Karpas-422 (cell line): ENCODE measurements around the gene ENC1. TPM values are rescaled to one million over a fixed set of nuclear protein-coding genes. Genes with fewer than 3 reads are reported as not detected.

ENCODE experiments used
- DNase-seq: peaks from one replicate; pipeline ENCODE4 v3.0.0-alpha.2; 2015
- H2AFZ ChIP-seq: fragments of 200-600 bp; sonication (generic); 2 replicates; pipeline ENCODE4 v1.6.1; 2014; ENCODE audit warnings: antibody characterized with exemption, low read length, mixed read lengths
- H3K27ac ChIP-seq: fragments of 200-600 bp; sonication (generic); 2 replicates; pipeline ENCODE4 v1.5.1; 2014; ENCODE audit warnings: mild to moderate bottlenecking, low read length, moderate library complexity
- H3K27me3 ChIP-seq: fragments of 200-600 bp; sonication (generic); 2 replicates; pipeline ENCODE4 v1.6.1; 2014; ENCODE audit warnings: low read length, mixed read lengths
- H3K36me3 ChIP-seq: fragments of 200-600 bp; sonication (generic); 2 replicates; pipeline ENCODE4 v1.6.1; 2014; ENCODE audit warnings: low read length, mixed read lengths; ENCODE audit not compliant: insufficient read depth
- H3K4me1 ChIP-seq: fragments of 200-600 bp; sonication (generic); 2 replicates; pipeline ENCODE4 v1.6.1; 2014; ENCODE audit warnings: mild to moderate bottlenecking, low read length, mixed read lengths
- H3K4me2 ChIP-seq: fragments of 200-600 bp; sonication (generic); 2 replicates; pipeline ENCODE4 v1.6.1; 2014; ENCODE audit warnings: low read length, low read depth, mild to moderate bottlenecking; ENCODE audit not compliant: poor library complexity, severe bottlenecking
- H3K4me3 ChIP-seq: fragments of 200-600 bp; sonication (generic); 2 replicates; pipeline ENCODE4 v1.5.1; 2014; ENCODE audit warnings: mild to moderate bottlenecking, antibody characterized with exemption, low read length, mixed read lengths
- H3K79me2 ChIP-seq: fragments of 200-600 bp; sonication (generic); 2 replicates; pipeline ENCODE4 v1.6.1; 2014; ENCODE audit warnings: mild to moderate bottlenecking, low read length, mixed read lengths
- H3K9ac ChIP-seq: fragments of 200-600 bp; sonication (generic); 2 replicates; pipeline ENCODE4 v1.6.0; 2014; ENCODE audit warnings: low read length
- H3K9me2 ChIP-seq: fragments of 200-600 bp; sonication (generic), shearing (Covaris generic); replicated peaks from 2 replicates; pipeline ENCODE4 v1.6.0; 2014; ENCODE audit warnings: mild to moderate bottlenecking, low read length, moderate library complexity; ENCODE audit not compliant: insufficient read depth
- H3K9me3 ChIP-seq: fragments of 300-700, 200-600 bp; sonication (generic); 2 replicates; pipeline ENCODE4 v1.6.1; 2014; ENCODE audit warnings: low read length, mixed read lengths
- H4K20me1 ChIP-seq: fragments of 200-600 bp; sonication (generic); 2 replicates; pipeline ENCODE4 v1.6.1; 2014; ENCODE audit warnings: mild to moderate bottlenecking, antibody characterized with exemption, low read length, low read depth; ENCODE audit not compliant: insufficient read depth
- total RNA-seq: library from RNA; depleted of rRNA; stranded (reverse); fragments of >200 nt; shearing (Covaris generic); gene quantifications from 2 replicates; pipeline ENCODE4 v1.2.3, GENCODE V29; 2014; ENCODE audit warnings: low replicate concordance

ENC1 gene
- total RNA-seq, 1 experiment from 2014 or later = 0.15 TPM

DNA sequence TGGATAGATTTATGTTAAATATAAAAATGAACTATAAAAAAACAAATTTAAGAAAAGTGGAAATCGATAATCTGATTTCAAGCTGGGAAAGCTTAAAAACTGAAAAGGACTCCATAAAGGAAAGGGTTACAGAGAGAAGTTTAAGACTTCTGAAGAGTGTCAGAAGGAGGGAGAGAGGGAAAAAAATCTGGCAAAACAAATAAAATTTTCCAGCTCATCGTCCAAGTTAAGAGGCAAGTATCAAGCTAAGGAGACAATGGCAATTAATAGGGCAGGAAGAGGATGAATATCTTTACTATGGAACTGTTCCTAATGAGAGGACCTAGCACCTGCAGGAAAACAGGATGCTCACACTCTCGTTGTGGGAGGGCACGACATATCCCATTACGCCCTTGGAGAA lies 24.0 kb upstream of the ENC1 start:
- H3K9ac ChIP-seq = no peak overlapping the region
- no peaks in the 10 kb centered on the region for H3K27me3 ChIP-seq
- no peaks in the 10 kb centered on the region for H3K9me2 ChIP-seq
- no peaks in the 10 kb centered on the region for H3K36me3 ChIP-seq
- H3K9me3 ChIP-seq = no peaks in the 10 kb centered on the region
- H3K4me2 ChIP-seq = no peak overlapping the region
- H4K20me1 ChIP-seq = no peaks in the 10 kb centered on the region
- no peak overlapping the region for H3K27ac ChIP-seq
- no peak for DNase-seq
- H3K4me1 ChIP-seq = peaks cover 9% of the 10 kb centered on the region
- no peaks in the 10 kb centered on the region for H3K79me2 ChIP-seq
- H3K4me3 ChIP-seq = no peak overlapping the region
- H2AFZ ChIP-seq = no peak overlapping the region

DNA sequence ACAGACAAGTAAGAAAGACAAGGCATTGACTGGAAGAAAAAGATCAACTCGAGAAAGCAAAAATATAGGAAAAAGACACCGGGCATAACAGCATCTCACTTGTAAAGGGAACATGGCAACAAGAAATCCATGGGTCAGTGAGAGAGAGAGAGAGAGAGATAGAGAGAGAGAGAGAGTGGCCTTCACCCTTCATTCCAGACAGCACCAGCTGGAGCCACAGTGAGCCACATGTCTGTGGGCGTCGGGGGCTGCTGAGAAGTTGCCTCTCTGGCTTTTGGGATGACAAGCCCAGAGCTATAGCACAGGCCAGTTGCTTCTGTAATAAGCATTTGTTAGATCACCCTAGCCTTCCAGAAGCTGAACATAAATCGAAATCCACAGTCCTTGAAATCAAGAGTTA lies 20.3 kb upstream of the ENC1 start:
- Histone ChIP-seq H3K79me2 (no peaks in the 10 kb centered on the region), H3K4me3 (no peak overlapping the region), H4K20me1 (no peaks in the 10 kb centered on the region), H3K9me3 (no peaks in the 10 kb centered on the region), H3K36me3 (no peaks in the 10 kb centered on the region), H2AFZ (no peak overlapping the region; the same call in 1 of the 2 replicates), H3K4me2 (no peak overlapping the region), H3K9ac (no peak overlapping the region), H3K9me2 (no peaks in the 10 kb centered on the region), H3K27ac (no peak overlapping the region), H3K27me3 (no peaks in the 10 kb centered on the region), H3K4me1 (peaks cover 9% of the 10 kb centered on the region)
- DNase-seq = no peak

DNA sequence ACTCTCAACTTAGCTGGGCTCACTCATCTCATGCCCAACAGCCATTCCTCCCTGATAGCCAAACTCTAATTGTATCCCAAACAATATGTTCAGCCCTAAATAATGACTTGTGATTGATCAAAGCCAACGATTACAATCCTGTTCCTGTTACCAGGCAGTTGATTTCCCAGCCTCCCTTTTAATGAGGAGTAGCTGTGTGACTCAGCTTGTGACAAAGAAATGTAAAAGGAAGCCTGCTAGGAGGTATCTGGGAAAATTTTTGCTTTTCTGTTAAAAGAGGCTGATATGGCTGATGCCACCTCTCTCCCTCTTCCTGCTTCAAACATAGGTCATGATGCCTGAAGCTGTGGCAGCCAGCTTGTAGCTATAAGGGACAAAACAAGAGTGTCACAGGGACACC lies 19.6 kb upstream of the ENC1 start:
- H3K27me3 ChIP-seq = no peaks in the 10 kb centered on the region
- DNase-seq = no peak
- H3K9me3 ChIP-seq = no peaks in the 10 kb centered on the region
- no peak overlapping the region for H3K4me2 ChIP-seq
- H3K9ac ChIP-seq = no peak overlapping the region
- H3K36me3 ChIP-seq = no peaks in the 10 kb centered on the region
- H4K20me1 ChIP-seq = no peaks in the 10 kb centered on the region
- H3K27ac ChIP-seq = no peak overlapping the region
- H3K4me1 ChIP-seq = peaks cover 9% of the 10 kb centered on the region
- no peak overlapping the region for H2AFZ ChIP-seq
- no peak overlapping the region for H3K4me3 ChIP-seq
- no peaks in the 10 kb centered on the region for H3K79me2 ChIP-seq
- no peaks in the 10 kb centered on the region for H3K9me2 ChIP-seq

DNA sequence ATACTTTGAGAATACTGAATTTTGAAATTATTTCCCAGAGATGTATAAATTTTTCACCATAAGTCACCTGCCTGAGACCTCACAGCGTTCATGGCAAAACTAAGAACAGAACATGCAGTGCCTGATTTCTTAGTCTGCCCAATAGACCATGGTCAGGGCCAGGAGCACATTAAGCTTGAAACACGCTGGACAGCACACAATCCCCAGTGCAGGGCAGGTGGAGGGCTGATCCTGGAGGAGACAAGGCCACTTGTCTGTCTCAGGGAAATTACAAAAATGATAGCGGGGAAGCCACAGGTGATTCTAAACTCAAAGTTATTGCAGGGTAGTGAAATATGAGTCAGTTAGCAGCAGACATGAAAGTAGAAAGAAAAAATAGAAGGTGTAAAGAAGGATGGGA lies 18.6 kb upstream of the ENC1 start:
- Histone ChIP-seq H3K4me2 (no peak overlapping the region), H3K9ac (no peak overlapping the region), H4K20me1 (no peaks in the 10 kb centered on the region), H3K4me1 (peaks cover 9% of the 10 kb centered on the region), H3K9me2 (no peaks in the 10 kb centered on the region), H3K79me2 (no peaks in the 10 kb centered on the region), H3K27ac (no peak overlapping the region), H3K27me3 (no peaks in the 10 kb centered on the region), H3K9me3 (no peaks in the 10 kb centered on the region), H3K36me3 (no peaks in the 10 kb centered on the region), H3K4me3 (no peak overlapping the region), H2AFZ (no peak overlapping the region)
- DNase-seq = no peak

DNA sequence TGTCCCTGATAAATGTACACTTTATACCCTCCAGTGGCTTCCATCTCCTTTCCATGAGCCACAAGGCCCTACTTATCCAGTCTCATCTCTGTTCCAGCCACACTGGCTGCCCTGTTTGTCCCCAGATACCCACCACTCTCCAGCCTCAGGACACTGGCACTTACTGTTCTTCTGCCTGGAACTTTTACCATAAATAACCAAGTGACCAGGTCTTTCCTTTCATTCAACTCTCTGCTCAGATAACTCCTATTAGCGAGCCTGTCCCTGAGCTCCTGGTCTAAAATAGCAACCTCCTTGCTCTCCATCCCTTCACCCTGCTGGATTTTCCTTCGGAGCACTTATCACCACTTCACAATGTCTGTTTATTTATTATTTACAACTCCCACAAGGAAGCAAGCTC lies 16.6 kb upstream of the ENC1 start:
- H3K9me2 ChIP-seq = no peaks in the 10 kb centered on the region
- H3K9me3 ChIP-seq = no peaks in the 10 kb centered on the region
- H3K4me1 ChIP-seq = peaks cover 9% of the 10 kb centered on the region
- H3K27ac ChIP-seq = no peak overlapping the region
- H3K9ac ChIP-seq = no peak overlapping the region
- no peaks in the 10 kb centered on the region for H4K20me1 ChIP-seq
- H3K36me3 ChIP-seq = no peaks in the 10 kb centered on the region
- H3K4me3 ChIP-seq = no peak overlapping the region
- no peak overlapping the region for H3K4me2 ChIP-seq
- H3K79me2 ChIP-seq = no peaks in the 10 kb centered on the region
- DNase-seq = no peak
- H3K27me3 ChIP-seq = no peaks in the 10 kb centered on the region
- no peak overlapping the region for H2AFZ ChIP-seq

DNA sequence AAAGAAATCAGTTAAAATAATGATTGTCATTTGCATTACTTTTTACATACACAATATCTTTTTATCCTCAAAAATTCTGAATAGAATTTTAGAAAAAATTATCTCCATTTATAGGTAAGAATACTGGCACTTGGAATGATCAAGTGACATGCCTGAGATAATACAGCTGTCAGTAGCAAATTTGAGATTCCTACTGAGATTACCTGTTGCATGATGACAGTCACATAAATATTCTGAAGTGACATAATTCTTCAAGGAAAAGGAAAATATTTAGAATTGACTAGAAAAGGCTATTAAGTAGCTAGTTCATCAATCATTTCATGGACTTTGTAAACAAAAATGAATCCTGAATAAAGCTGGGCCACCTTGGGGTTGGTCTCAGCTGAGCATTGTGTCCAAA lies 15.2 kb upstream of the ENC1 start:
- Histone ChIP-seq H3K9ac (no peak overlapping the region), H2AFZ (no peak overlapping the region), H4K20me1 (no peaks in the 10 kb centered on the region), H3K4me2 (no peak overlapping the region), H3K27ac (no peak overlapping the region), H3K27me3 (no peaks in the 10 kb centered on the region), H3K36me3 (no peaks in the 10 kb centered on the region), H3K4me3 (no peak overlapping the region), H3K9me2 (no peaks in the 10 kb centered on the region), H3K4me1 (peaks cover 4% of the 10 kb centered on the region), H3K79me2 (no peaks in the 10 kb centered on the region), H3K9me3 (no peaks in the 10 kb centered on the region)
- no peak for DNase-seq

DNA sequence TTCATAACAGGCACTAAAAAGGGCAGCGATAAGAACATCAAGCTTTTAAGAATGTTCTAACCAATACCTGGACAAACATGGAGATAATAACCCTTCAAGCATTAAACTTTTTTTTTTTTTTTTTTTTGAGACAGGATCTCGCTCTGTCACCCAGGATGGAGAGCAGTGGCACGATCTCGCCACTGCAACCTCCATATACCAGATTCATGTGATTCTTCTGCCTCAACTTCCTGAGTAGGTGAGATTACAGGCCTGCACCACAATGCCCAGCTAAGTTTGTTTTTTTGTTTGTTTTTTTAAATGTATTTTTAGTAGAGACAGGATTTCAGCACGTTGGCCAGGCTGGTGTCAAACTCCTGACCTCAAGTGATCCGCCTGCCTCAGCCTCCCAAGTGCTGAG lies 14.7 kb upstream of the ENC1 start:
- Histone ChIP-seq H3K9ac (no peak overlapping the region), H3K4me1 (no peaks in the 10 kb centered on the region), H3K79me2 (no peaks in the 10 kb centered on the region), H4K20me1 (no peaks in the 10 kb centered on the region), H3K27me3 (no peaks in the 10 kb centered on the region), H3K27ac (no peak overlapping the region), H3K4me3 (no peak overlapping the region), H3K36me3 (no peaks in the 10 kb centered on the region), H3K9me2 (no peaks in the 10 kb centered on the region), H3K4me2 (no peak overlapping the region), H2AFZ (no peak overlapping the region), H3K9me3 (no peaks in the 10 kb centered on the region)
- no peak for DNase-seq

DNA sequence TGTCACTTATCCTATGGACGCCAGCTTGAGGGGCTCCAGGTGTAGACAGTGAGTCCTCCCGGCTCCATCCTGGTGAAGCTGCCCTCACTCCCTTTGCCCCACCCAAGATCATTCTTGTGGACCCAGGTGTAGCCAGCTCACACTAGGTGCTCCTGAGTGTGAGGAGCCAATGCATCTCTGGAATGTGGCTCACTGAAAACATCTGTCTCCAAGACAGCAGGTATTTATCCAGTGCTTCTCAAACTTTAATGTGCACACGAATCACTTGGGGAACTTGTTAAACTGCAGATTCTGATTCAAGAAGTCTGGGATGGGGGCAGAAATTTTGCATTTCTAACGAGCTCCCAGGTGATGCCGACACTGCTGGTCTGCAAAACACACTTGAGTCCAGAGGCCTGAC lies 13.5 kb upstream of the ENC1 start:
- Histone ChIP-seq H3K9me2 (no peaks in the 10 kb centered on the region), H3K27me3 (no peaks in the 10 kb centered on the region), H3K79me2 (no peaks in the 10 kb centered on the region), H2AFZ (no peak overlapping the region), H3K36me3 (no peaks in the 10 kb centered on the region), H4K20me1 (no peaks in the 10 kb centered on the region), H3K4me1 (peaks cover 3% of the 10 kb centered on the region; the same call in 1 of the 2 replicates), H3K4me3 (no peak overlapping the region), H3K27ac (no peak overlapping the region), H3K9ac (no peak overlapping the region), H3K4me2 (no peak overlapping the region), H3K9me3 (no peaks in the 10 kb centered on the region)
- no peak for DNase-seq

DNA sequence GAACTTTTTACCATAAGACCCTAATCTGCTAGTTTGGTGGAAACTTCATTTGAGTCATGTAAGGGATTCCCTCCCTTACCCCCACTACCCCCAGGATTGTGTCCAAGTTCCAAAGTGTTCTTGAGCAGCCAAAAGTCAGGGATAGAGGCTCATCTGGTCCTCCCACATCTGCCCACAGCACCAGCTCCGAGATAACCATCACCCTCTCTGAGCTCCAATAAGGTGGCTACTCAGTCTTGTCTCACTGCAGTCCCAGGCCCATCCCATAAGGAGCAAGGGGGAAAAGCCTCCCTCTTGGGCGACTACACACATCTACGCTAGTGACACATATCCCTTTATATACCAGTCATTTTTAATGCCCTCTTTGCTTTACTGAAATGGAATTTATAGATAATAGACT lies 12.0 kb upstream of the ENC1 start:
- Histone ChIP-seq H2AFZ (no peak overlapping the region), H3K27ac (no peak overlapping the region), H3K4me3 (no peak overlapping the region), H3K4me1 (peaks cover 3% of the 10 kb centered on the region; the same call in 1 of the 2 replicates), H3K9ac (no peak overlapping the region), H3K27me3 (no peaks in the 10 kb centered on the region), H3K36me3 (no peaks in the 10 kb centered on the region), H3K9me2 (no peaks in the 10 kb centered on the region), H3K4me2 (no peak overlapping the region), H3K9me3 (no peaks in the 10 kb centered on the region), H4K20me1 (no peaks in the 10 kb centered on the region), H3K79me2 (no peaks in the 10 kb centered on the region)
- DNase-seq = no peak
